HG03045 (cell line): Measurements from ENCODE around the gene KCNK10.

Source experiments
- ATAC-seq: cut with Tn5 transposase; IDR thresholded peaks from one replicate; pipeline ENCODE4 v1.9.1; 2021; ENCODE audit warnings: mild to moderate bottlenecking, moderate library complexity; ENCODE audit not compliant: unreplicated experiment

The KCNK10 gene

GRCh38 chr14:88137327-88137726, 185.7 kb downstream of the KCNK10 start:
- ATAC-seq: no peak
